ENCODE results near the gene MYO5A. TPM values are rescaled to one million over a fixed set of nuclear protein-coding genes. Genes with fewer than 3 reads are reported as not detected.

Gene MYO5A
- total and polyA plus RNA-seq, 2 donors (not counting 3 experiments of a cell fraction or from before 2014, with no cell fraction given), result 31.9 to 91.9 TPM

- BruUV-seq (replicated peaks), result no TSS peak
- ChIA-PET POLR2A (no interaction called here), CTCF (no interaction called here)
- Histone ChIP-seq H3K4me3 (replicated peaks in 1 of 3; ENCODE audit: insufficient read depth in 1 of 3, low read depth in 1 of 3, low read length in 3 of 3) (no peak overlapping the region), H3K9me3 (replicated peaks; ENCODE audit: control insufficient read depth, insufficient read depth, low read length) (no peaks in the 10 kb centered on the region), H3K9ac (replicated peaks; ENCODE audit: extremely low read depth, insufficient read depth, low read length) (no peak overlapping the region), H4K20me1 (replicated peaks; ENCODE audit: control insufficient read depth, extremely low read depth, insufficient read depth, low read length) (no peaks in the 10 kb centered on the region), H3K4me2 (ENCODE audit: insufficient read depth, low read length) (no peak overlapping the region), H3K9me1 (replicated peaks; ENCODE audit: control insufficient read depth, extremely low read depth, insufficient read depth, low read length) (no peaks in the 10 kb centered on the region), H3K79me2 (ENCODE audit: control insufficient read depth, insufficient read depth, low read length) (no peaks in the 10 kb centered on the region), H3K27ac (ENCODE audit: insufficient read depth, low read depth, low read length) (no peak overlapping the region), H3K27me3 (ENCODE audit: control insufficient read depth in 2 of 2, insufficient read depth in 2 of 2, low read length in 2 of 2) (no peaks in the 10 kb centered on the region), H2AFZ (ENCODE audit: low read depth, low read length) (no peak overlapping the region), H3K36me3 (ENCODE audit: control insufficient read depth in 2 of 2, extremely low read depth in 1 of 2, insufficient read depth in 2 of 2, low read length in 2 of 2) (no peaks in the 10 kb centered on the region), H3K4me1 (ENCODE audit: control insufficient read depth, extremely low read depth, insufficient read depth, low read length) (no peaks in the 10 kb centered on the region)
- DNase-seq (ENCODE audit: low read depth, low spot score), result no peak
- FAIRE-seq, result no peak
- intact Hi-C loops (cut with micrococcal nuclease), result no loop called here
- dilution Hi-C loops (cut with MboI; ENCODE audit: extremely low pct_ligation_motif_present, low sequenced_read_pairs), result no loop called here
- TF ChIP-seq MAX (IDR thresholded peaks at IDR 0.05; ENCODE audit: insufficient read depth, insufficient read length), result no peak
- TF ChIP-seq GATA2 (IDR thresholded peaks at IDR 0.05; ENCODE audit: insufficient read depth, insufficient read length, low read depth, low read length), result no peak
- TF ChIP-seq EZH2 (IDR thresholded peaks at IDR 0.05; ENCODE audit: borderline replicate concordance, low read depth, low read length, severe bottlenecking), result no peak
- no peak for TF ChIP-seq POLR2AphosphoS5 (IDR thresholded peaks at IDR 0.05; ENCODE audit: insufficient read depth, low read depth, low read length)
- no peak for TF ChIP-seq POLR2A (IDR thresholded peaks at IDR 0.05; ENCODE audit: low read depth, low read length)
- no peak for TF ChIP-seq FOS (IDR thresholded peaks at IDR 0.05; ENCODE audit: borderline replicate concordance, insufficient read depth, low read length)
- no peak for TF ChIP-seq CTCF (IDR thresholded peaks at IDR 0.05; ENCODE audit: extremely low read depth in 1 of 2, insufficient read depth in 1 of 2, low read depth in 1 of 2, low read length in 2 of 2)
- TF ChIP-seq MYC (IDR thresholded peaks at IDR 0.05; ENCODE audit: low read depth, low read length), result no peak
- no peak for TF ChIP-seq JUN (IDR thresholded peaks at IDR 0.05; ENCODE audit: borderline replicate concordance, insufficient read depth, insufficient read length, low read depth)
Observed at GRCh38 chr15:52301265-52301847, 227.3 kb downstream of the MYO5A start.

All from endothelial cell of umbilical vein (primary cell).